DMS53 (cell line): ENCODE data around the gene BRSK2.

Experiments used
- DNase-seq: peaks from one replicate; lab custom pipeline; 2025; lab: John Stamatoyannopoulos, UW

The BRSK2 gene

DNA sequence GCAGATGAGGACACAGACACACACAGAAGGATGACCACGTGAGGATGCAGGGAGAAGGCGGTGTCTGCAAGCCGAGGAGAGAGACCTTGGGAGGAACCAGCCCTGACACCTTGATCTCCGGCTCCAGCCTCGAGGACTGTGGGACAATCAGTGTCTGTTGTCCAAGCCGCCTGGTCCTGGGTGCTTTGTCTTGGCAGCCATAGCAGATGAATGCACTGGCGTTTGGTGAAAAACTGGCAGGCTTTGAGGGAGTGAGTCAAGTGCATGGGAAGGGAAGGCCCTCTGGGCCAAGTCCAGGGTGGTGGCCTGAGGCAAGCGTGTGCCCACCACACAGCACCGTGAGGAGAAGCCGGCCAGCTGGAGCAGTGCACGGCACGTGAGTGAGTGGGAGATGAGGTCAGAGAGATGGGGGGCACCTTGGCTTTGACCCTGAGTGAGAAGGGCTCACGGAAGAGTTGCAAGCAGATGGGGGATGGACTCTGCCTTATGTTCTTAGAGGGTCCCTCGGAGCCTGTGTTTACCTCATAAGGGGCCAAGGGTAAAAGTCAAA lies 12.4 kb upstream of the BRSK2 start:
- DNase-seq, result no peak

DNA sequence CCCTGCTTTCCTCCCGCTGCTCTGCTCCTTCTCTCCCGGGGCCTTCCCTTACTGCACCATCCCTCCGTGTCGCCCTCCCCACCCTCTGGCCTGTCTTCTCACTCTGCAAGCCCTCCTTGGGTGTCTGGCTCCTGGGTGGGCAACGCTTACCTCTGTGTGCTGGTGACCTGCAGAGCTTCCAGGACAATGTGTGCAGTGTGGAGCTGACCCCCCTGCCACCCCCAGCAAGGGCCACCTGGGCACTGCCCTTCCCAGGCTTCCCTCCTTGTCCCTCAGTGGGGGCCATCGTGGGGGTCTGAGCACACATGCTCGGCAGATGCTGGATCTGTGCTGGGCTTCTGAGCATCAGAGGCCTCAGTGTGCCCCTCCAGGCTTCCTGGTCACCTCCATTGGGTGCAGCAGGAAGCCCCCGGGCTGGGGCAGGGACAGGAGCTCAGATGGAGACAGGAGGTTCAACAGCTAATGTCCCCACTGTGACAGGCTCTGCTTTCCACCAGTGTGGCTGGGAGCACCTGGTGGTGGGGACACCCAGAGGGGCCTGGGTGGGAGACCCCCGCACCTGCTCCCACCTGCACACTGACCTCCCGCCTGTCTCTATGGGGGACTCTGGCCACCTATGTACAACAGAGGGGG lies 7.8 kb upstream of the BRSK2 start:
- no peak for DNase-seq

DNA sequence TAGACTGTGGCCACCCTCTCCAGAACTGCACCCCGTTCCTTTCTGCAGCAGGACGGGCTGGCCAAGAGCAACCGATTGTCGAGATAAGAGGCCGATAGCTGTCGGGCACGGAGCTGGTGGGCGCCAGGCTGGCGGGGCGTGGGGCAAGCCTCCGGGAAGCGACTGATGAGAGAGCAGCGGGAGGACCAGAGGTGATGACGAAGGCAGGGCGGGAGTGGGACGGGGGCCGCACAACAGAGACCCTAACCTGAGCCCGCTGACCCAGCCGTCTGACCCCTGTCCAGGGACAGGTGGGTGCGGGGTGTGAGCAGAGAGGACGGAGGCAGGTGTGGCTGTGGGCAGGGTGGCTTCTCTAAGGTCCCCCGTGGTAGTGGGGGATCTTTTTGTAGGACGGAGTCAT lies 7.3 kb upstream of the BRSK2 start:
- no peak for DNase-seq

DNA sequence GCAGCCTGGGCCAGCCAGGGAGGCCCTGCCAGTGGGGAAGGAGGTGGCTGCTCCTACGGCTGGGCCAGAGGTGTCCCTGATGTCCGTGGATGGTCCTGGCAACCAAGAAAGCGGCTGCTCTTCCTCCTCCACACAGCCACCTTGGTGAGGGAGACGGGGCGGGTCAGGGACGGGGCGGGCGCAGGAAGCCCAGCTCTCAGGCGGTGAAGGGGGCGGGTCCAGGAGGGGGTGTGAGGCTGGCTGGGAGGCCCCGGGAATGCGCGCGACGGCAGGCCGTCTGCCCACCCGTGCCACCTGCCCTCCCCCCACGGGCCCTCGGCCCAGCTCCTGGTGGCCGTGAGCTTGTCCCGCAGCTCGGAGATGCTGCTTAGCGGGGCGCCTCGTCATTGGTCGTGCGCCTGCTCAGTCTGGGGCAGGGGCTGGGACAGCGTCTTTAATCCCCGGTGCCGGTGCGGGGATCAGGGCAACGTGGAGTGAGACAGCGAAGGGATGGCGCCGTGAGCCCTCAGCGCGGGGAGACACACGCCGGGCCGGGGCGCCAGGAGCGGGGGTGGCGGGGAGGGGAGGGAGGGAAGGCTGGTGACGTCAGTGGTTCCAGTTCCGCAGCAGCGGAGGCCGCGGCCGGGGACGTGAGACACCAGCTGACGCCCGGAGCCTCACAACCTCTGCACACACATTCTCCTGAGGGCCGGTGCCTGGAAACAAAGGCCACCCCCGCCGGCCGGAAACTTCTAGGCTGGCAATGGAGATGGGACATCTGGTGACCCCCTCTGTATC lies 6.7 kb upstream of the BRSK2 start:
- peak; percentile 93 for DNase-seq

DNA sequence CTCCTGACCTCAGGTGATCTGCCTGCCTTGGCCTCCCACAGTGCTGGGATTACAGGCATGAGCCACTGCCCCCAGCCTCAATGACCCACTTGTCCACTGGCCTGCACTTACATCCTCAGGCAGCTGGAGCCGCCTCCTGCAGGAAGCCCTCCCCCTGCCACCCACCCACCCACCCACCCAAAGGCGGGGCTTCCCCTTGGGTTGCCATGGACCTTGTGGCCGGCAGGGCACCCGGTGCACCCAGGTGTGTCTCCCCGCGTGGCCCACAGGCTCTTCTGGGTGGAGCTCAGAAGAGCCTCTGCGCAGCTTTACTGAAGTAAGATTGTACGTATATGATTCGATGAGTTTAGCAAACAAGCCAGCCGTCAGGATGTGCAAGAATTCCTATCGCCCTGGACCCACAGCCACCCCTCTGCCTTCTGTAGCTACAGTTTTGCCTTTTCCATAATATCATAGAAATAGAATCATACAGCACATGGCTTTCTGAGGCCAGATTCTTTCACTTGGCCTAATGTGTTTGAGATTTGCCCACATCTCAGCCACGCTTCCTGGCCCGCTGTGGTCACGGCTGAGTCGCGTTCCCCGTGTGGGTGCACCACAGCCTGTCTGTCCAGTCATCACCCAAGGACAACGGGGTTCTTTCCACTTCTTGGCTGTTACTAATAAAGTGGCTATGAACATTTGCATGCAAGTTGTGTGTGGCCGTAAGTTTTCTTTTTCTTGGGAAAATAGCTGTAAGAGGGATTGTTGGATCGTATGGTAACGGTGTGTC lies 5.3 kb upstream of the BRSK2 start:
- DNase-seq, result no peak

DNA sequence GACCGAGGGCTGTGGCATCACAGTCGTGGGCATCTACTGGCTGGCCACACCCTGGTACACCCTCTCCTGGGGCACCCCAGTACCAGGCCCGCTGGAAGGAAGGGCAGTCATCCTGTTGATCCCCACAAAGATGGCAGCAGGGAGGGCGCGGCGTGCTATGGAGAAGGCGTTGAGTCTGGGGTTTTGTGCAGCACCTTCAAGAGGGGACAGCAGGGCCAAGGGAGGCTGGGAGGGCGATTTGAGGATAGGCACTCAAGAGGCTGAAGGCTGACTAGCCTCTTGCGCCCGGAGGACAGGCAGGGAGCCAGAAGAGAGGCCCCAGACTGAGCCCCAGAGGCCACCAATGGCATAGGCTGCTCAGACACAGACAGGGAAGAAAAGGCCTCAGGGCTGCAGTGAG lies 2.2 kb upstream of the BRSK2 start:
- DNase-seq, result no peak

DNA sequence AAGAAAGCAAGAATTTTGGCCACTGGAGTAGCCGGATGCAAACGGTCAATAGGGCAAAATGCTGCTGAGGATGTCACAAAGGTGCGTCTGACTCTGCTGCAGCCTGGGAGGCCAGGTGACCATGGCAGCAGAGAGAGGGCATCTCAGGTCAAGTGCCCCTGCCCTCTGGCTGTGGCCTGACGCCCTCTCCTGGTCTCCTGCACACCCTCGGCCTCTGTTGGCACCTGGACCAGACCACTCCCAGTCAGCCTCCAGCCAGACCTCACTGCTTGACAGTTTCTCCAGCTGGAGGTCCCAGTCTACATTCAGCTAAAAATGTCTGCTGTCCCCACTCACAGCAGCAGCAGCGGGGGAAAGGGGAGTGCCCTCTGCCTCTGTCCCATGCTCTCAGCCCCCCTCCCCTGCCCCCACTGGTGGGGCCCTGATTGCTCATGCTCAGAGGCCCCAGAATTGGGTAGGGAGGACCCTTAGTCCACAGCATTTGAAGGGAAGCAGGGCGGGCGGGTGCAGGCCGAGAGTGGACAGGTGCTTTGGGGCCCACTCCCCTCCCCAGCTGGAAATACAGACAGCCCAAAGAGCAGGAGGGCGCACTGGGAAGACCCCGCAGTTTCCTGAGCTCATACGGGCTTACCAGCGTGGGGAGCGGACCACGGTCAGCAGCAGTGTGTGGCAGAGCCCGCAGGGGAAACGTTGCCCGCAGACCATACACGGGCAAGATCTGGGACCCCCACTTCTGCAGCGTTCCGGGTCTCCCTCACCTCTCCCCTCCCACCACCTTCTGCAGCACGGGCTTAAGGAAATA lies 1.6 kb upstream of the BRSK2 start:
- peak; percentile 70 for DNase-seq

DNA sequence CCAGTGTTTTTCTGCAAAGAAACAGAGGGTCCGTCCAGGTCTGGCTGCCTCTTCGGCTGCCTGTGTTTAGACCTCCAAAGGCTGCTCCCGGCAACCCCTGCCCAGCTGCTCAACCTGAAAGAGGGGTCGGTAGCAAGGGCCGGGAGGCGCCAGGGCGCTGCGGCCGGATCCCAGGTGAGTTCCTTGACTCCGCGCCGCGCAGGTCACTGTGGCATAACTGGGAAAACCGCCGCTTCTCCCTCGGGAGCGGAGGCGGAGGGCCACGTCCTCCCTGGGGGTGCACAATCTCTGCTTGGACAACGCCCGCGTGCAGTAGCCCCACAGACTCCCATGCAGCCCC lies 1.0 kb upstream of the BRSK2 start:
- DNase-seq, result peak; percentile 48

DNA sequence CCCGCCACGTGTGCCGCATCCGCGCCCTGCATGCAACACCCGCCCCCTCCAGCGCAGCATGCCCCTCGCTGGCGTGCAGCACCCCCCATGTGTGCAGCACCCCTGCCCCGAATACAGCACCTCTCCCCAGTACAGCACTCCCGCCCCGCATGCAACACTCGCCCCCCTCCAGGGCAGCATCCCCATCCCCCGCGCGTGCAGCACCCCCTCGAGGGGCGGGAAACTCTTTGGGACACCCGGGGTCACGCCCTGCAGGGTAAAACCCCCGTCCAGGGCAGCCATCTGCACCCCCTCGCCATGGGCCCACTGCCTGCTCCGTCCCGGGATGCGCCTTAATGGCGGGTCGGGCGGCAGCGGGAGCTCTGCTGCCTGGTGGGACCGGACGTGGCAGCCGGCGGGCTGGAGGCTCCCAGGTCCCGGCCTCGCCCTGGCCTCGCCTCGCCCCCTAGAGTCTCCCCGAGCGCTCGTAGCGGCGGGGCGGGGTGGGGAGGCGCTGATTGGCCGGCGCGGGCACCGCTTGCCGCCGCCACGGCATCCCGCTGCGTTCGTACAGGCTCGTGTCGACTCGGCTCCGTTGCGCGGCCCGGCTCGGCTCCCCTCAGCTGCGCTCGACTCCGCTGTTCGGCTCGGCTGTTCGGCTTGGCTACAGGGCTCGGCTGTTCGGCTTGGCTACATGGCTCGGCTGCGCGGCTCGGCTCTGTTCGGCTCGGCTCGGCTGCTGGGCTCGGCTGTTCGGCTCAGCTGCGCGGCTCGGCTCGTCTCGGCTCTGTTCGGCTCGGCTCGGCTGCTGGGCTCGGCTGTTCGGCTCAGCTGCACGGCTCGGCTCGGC lies 417 bp upstream of the BRSK2 start:
- DNase-seq, result peak; percentile 99

DNA sequence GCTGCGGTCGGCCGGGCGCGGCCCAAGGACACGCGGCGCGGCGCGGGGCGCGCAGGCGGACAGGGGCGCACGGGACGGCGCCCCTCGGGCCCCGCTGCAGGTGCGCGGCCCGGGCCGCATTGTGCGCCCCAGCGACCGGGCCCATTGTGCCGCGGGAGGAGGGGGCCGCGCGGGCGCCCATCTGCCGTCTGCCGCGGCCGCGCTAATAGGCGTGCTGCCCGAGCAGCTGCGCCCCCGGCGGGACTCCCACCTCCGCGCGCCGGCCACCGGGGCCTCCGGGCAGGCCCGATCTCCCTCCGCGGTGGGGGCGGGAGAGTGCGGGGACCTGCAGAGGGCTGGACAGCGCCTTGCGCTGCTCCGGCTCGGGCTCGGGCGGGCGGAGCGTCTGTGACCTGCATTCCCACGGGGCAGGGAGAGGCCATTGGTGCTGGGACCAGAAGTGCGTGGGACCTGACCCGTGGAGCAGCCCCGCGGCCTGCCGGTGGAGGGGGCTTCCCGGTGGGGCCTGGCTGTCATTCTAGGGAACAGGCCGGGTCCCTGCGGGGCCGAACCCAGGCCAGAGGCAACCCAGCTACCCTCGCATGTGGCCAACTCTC lies 933 bp downstream of the BRSK2 start:
- no peak for DNase-seq

DNA sequence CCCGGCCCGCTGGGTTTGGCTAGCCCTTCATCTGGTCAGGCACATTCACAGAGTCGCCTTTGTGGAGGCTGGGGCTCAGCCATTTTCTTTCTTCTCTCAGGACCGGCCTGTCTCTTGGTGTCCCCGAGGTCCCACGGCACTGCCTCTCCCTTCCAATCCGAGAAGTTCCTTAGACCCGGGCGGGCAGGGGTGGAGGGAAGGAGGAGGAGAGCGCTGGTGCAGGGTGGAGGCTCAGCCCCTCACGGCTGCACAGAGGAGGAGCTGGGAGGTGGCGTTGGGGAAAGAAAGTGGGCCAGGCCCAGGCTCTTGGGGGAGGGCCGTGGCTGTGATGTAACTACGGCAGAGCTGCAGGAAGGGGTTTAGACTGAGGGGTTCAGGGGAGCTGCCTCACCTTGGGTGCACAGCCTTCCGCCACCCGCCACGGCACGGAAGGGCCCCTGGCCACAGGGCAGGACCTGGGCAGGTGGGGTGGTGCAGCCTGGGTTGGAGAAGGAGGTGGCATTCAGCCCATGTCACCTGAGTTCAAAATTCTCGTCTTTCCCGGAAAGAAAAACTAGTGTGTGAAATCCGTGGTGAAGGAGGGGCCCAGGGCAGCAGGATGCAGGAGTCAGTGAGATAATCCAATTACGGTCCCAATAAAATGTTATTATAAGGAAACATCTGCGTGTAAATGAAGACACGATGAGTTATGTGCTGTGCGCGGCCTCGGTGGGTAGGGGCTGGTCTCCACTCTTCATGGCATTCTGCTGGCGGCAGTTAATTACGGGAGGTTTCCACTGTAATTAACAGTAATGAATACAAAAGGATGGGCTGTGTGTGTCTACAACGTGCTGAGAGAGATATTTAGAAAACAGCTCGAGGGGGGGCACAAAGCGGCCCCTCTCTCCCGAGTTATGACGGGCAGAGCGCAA lies 1.7 kb downstream of the BRSK2 start:
- DNase-seq, result no peak

DNA sequence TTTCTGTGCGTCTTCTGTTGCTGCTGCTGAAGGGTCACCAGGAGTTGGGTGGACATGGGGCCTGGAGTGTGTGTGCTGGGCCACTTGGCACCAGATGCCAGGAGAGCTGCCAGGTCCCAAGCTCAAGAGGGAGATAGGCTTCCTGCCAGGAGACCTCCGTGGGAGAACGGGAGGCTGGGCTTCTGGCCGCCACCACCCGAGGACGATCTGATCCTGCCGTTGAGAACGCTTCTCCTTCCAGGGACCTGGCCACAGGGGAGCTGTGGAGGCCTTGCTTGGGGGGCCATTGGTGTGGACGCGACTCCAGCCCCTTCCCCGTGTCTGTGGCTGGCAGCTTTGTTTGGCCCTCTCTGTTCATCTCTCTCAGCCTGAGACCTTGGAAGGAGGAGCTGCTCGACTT lies 2.4 kb downstream of the BRSK2 start:
- no peak for DNase-seq

DNA sequence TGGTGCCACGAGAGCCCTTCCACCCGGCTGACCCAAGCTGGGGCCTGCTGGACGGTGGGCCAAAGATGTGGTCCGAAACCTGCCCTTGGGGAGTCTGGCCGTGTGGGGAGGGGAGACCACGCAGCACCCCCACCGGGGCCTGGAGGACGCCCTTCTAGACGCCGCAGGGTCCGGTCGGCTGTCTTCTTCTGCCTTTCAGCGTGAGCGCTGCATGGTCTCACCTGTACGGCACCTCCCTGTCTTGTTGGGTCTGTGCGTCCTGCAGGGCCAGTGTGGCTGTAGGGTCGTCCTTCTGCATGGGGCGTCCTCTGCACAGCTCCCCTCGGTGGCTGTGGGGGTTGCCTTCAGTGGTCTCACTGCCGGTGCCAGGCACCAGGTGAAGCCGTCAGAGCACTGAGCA lies 2.8 kb downstream of the BRSK2 start:
- no peak for DNase-seq

DNA sequence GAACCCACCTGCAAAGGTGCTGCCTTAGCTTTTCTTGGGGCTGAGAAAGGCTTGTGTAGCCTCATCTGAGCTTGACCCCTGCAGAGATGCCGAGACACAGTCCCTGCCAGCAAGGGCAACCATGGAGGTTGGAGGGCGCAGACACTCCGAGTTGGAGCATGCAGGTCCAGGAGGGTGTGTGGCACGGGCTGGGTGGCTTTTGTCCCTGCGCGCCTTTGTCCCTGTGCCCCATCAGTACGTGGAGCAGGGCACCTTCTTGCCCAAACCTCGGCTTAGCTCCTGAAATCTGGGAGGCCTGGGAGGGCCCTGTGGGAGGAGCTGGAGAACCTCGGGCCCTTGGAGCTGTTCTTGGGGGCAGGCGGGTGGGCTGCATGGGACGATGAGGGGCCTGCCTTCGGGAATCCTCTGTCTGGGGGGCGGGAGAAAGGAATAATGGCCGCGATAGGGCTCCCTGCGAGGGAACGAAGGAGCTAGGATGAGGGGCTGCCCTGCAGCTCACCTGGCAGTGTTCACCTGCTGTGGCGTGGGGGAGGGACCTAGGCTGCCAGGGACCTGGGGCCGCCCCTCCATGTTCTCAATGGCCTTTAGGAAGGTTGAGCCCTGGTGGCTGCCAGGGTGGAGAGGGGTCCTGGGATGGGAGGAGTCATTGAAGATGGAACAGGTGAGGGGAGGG lies 3.4 kb downstream of the BRSK2 start:
- DNase-seq, result no peak

DNA sequence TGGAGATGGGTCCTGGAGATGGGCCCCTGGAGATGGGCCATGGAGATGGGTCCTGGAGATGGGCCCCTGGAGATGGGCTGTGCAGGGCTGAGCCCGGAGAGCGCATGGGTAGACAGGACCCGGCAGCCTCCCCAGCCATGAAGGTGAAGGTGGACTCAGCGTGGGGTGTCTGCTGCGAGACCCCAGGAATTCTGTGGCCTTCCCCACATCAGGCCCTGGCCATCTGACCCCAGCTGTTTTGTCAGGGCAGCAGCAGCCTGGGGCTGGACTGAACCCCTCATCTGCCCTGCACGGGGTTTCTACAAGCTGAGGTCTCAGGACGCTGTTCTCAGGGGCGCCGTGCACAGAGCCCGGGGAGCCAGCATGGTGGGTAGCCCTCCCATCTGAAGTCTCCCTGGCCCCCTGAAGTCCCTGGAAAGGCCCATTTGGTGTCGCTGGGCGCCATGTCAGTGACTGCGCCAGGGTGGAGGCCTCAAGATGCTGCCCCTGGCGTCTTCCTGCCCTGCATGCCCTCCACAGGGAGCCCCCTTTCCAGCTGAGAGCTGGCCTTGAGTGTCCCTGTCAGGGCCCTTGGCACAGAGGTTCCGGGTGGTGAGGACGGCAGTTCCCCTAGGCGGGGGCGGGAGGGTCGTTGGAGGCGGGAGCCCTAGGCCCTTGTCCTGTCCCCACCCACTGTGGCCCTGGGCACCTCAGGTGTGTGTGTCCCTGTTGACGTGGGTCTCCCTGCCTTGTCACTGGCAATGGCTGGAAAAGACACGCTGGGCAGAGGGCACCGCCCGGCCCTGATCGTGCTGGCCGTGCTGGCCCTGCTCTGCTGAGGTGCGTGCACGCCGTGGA lies 5.4 kb downstream of the BRSK2 start:
- no peak for DNase-seq

DNA sequence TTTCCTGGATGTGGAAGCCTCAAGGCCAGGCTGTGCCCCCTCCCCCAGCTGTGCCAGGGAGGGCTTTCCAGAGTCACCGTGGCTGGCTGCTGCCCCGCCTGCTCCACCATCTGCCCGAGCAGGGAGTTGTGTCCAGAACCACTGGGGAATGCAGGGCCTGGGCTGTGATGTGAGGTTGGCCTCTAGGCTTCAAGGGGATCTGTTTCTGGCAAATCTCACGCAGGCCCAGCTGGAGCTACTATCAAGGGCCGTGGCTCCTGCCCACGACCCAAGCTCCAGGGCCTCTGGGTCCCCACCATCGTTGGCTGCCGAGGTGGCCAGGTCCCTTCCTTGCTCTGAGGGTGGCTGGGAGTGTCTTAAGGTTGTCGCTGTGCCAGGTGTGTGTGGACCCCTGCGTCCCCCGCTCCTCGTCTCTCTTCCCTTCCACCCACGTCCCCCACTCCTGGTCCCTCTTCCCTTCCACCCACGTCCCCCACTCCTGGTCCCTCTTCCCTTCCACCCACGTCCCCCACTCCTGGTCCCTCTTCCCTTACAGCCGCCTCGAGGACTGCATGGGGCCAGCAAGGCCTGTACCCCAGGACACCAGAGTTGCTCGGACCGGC lies 6.1 kb downstream of the BRSK2 start:
- DNase-seq, result no peak

DNA sequence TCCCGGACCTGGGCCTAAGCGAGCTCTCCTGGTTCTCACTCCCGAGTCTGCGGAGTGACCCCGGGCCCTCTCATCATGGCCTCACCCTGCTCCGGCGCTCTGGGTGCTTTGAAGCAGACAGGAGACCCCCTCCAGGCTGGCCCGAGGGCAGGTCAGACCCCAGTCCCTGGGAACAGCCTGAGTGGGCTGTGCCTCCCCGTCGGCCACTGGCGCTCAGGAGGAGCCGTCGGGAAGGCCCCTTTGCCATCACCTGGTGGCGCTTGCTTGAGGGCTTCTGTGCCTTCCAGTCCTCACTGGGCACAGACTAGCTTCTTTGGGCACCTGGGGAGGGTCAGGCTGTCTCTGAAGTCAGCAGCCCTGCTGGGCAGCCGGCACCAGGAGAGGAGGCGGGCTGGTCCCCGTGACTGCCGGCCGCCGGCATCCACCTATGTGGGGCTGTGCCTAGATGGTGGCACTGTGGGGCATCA lies 6.7 kb downstream of the BRSK2 start:
- DNase-seq, result no peak
